ENCODE results near the gene PTTG1IP. TPM values are rescaled to one million over a fixed set of nuclear protein-coding genes. Genes with fewer than 3 reads are reported as not detected.
"Not testable (repeated sequence)": the region's sequence is repeated elsewhere in the genome, so short reads cannot be mapped to it uniquely, and the experiment has no call there.

The PTTG1IP gene
- total RNA-seq, 6 donors from 2014 or later, result 150 to 316 (median 247) TPM

GRCh38 chr21:44881198-44881872 lies 7.8 kb upstream of the PTTG1IP start:
- Histone ChIP-seq H3K27ac (peak overlapping the region; percentile 62 to 83 (median 75)), H3K4me1 (peaks cover 33 to 58% (median 47%) of the 10 kb centered on the region in 4 donors), H3K36me3 (peaks cover 0 to 7% (median 0%) of the 10 kb centered on the region in 4 donors), H3K27me3 (no peaks in the 10 kb centered on the region), H3K9me3 (no peaks in the 10 kb centered on the region), H3K4me3 (no peak overlapping the region)
- ATAC-seq (ENCODE audit: low FRiP score in 2 of 2) (peak; percentile 31 to 38), DNase-seq (no peak)
- WGBS, 2 donors, result 42 to 57% methylated on average over 6 of the region's 6 CpGs
- TF ChIP-seq POLR2AphosphoS5 (IDR thresholded peaks at IDR 0.05) (no peak), EP300 (IDR thresholded peaks at IDR 0.05) (no peak), POLR2A (IDR thresholded peaks at IDR 0.05) (no peak), CTCF (IDR thresholded peaks at IDR 0.05) (no peak)

DNA sequence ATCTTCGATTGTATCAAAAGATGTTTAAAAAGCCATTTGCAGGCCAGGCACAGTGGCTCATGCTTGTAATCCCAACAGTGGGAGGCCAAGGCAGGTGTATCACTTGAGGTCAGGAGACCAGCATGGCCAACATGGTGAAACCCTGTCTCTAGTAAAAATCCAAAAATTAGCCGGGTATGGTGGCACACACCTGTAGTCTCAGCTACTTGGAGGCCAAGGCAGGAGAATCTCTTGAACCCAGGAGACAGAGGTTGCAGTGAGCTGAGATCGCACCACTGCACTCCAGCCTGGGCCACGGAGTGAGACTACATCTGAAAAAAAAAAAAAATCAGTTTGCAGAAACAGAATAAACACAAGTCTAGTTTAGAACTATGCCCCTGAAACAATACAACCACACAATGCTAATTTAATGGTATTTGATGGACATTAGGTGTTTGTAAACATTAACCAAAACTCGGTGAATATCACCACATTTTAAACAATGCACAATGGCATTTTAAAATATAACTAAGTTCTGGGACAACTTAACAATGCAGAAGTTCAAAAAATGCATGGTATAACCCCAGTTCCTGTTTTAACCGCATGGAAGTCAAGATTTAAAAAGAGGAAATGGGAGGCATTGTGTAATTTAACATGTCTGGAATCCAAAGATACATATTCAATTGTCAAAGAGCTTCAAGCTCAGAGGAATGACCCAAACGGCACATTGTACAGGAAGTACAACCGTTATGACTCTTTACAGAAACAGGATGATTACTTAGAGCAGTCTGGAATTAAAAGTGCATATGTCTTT lies 7.1 kb upstream of the PTTG1IP start:
- H3K9me3 ChIP-seq, result no peaks in the 10 kb centered on the region
- no peaks in the 10 kb centered on the region for H3K36me3 ChIP-seq
- no peak overlapping the region for H3K4me3 ChIP-seq
- H3K27ac ChIP-seq, result peak overlapping the region; percentile 62 to 86 (median 80)
- DNase-seq, result no peak
- TF ChIP-seq CTCF (IDR thresholded peaks at IDR 0.05), result peak in 1 of 6 experiments; percentile 14
- TF ChIP-seq POLR2AphosphoS5 (IDR thresholded peaks at IDR 0.05), result peak in 1 of 2 donors; percentile 61
- peak in 2 of 4 donors; percentile 37 to 52 for TF ChIP-seq EP300 (IDR thresholded peaks at IDR 0.05)
- TF ChIP-seq POLR2A (IDR thresholded peaks at IDR 0.05), result peak in 1 of 4 donors; percentile 20
- no peaks in the 10 kb centered on the region for H3K27me3 ChIP-seq
- ATAC-seq (ENCODE audit: low FRiP score in 2 of 2), result peak; percentile 20 to 60
- peaks cover 38 to 65% (median 52%) of the 10 kb centered on the region in 4 donors for H3K4me1 ChIP-seq
- 35 to 41% methylated on average over 8 of the region's 8 CpGs for WGBS, 2 donors

DNA sequence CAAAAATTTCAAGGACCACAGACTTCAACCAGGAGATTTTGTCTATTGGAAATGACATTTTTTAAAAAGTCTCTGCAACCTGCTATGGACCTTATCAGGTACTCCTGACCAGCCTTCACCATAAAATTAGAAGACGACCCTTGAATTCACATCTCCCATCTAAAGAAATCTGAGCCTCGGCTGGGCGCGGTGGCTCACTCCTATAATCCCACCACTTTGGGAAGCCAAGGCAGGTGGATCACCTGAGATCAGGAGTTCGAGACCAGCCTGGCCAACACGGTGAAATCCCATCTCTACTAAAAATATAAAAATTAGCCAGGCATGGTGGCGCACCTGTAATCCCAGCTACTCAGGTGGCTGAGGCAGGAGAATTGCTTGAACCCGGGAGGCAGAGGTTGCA lies 5.7 kb upstream of the PTTG1IP start:
- H3K36me3 ChIP-seq, H3K27me3 ChIP-seq: not testable (repeated sequence)
- peak overlapping the region; percentile 19 to 83 (median 70) for H3K27ac ChIP-seq

DNA sequence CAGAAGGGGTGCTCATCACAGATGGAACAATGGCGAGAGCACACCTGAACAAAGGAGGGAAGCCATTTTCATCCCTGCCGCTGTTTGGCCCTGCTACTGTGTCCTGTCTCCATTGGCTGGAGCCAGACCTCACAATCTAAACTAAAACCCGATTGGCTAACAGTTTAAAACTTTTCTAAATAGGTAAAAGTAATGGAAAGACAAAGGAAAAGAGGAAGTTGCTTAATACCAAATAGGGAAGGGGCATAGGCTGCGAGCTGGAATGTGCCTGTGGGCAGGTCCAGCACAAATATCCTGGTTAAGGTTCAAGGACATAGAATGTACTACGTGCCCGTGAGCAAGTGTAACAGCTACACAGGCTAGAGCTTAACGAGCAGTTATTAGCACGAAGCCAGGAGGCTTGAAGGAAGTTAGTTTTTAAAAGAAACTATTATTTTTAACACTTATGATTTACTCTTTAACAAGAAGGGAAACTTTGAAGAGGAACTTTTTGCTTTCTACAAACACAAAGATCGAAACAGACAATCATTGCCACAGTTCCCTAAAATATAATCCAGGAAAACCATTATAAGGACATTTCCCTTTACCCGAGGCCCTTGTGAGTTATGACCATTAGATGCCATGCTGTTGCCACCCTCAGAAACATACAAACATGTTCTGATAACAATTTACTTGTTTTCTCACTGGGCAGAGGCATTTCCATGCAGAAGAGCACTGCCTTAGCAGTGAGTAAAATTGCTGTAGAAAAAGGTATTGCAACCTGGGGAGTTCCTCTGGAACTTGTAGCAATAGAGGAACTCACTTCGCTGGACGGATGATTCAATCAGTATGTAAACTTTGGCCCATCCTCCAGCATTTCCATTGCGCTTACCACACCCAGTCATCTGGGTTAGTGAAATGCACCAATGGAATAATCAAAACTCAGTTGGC lies 4.8 kb upstream of the PTTG1IP start:
- Histone ChIP-seq H3K9me3 (no peaks in the 10 kb centered on the region), H3K27ac (peak overlapping the region; percentile 19 to 83 (median 72)), H3K27me3 (no peaks in the 10 kb centered on the region), H3K36me3 (no peaks in the 10 kb centered on the region), H3K4me3 (no peak overlapping the region), H3K4me1 (peaks cover 40 to 78% (median 56%) of the 10 kb centered on the region in 4 donors)
- TF ChIP-seq CTCF (IDR thresholded peaks at IDR 0.05) (peak in 2 of 6 experiments; percentile 8 to 12), EP300 (IDR thresholded peaks at IDR 0.05) (no peak)
- DNase-seq (peak in 1 of 2 donors; percentile 55), ATAC-seq (ENCODE audit: low FRiP score in 2 of 2) (no peak)
- 46 to 53% methylated on average over 13 of the region's 13 CpGs for WGBS, 2 donors

More for the DNA sequence above, 5.7 kb upstream of the PTTG1IP start:
- not testable (repeated sequence) for H3K4me3 ChIP-seq; ATAC-seq (ENCODE audit: low FRiP score in 2 of 2); H3K9me3 ChIP-seq; DNase-seq
- peaks cover 40 to 79% (median 56%) of the 10 kb centered on the region in 4 donors for H3K4me1 ChIP-seq
- WGBS, 2 donors, result 90 to 98% methylated on average over 8 of the region's 8 CpGs

Measured in upper lobe of left lung (tissue), 6 donors.